GM12865 (cell line): Measurements from ENCODE around the gene DPY19L3.

Source experiments
- DNase-seq: peaks from one replicate; pipeline ENCODE4 v3.0.0; 2010; ENCODE audit warnings: low read depth
- H3K4me3 ChIP-seq: 2 replicates; pipeline ENCODE4 v1.5.1; 2011; ENCODE audit warnings: mild to moderate bottlenecking, low read depth, low read length, control low read depth
- CTCF ChIP-seq: IDR thresholded peaks from 2 replicates; pipeline ENCODE4 v1.5.1; 2011; ENCODE audit warnings: low read length, control low read depth, low read depth, inconsistent platforms; ENCODE audit not compliant: insufficient read depth; ENCODE audit errors: missing control alignments

The DPY19L3 gene

GRCh38 chr19:32406161-32407003, 812 bp downstream of the DPY19L3 start:
- H3K4me3 ChIP-seq = peak overlapping the region; percentile 98
- no peak for TF ChIP-seq CTCF
- DNase-seq = no peak

GRCh38 chr19:32407004-32407992, 1.7 kb downstream of the DPY19L3 start:
- no peak overlapping the region for H3K4me3 ChIP-seq
- TF ChIP-seq CTCF = no peak
- no peak for DNase-seq

- TF ChIP-seq CTCF = no peak
- H3K4me3 ChIP-seq = no peak overlapping the region
- DNase-seq = no peak
These were observed 9.7 kb downstream of the DPY19L3 start for GRCh38 chr19:32415246-32415645.

GRCh38 chr19:32415669-32416068, 10.1 kb downstream of the DPY19L3 start:
- no peak for TF ChIP-seq CTCF
- no peak for DNase-seq
- H3K4me3 ChIP-seq = no peak overlapping the region

GRCh38 chr19:32416749-32417456, 11.3 kb downstream of the DPY19L3 start:
- no peak overlapping the region for H3K4me3 ChIP-seq
- DNase-seq = no peak
- no peak for TF ChIP-seq CTCF

- no peak overlapping the region for H3K4me3 ChIP-seq
- no peak for DNase-seq
- no peak for TF ChIP-seq CTCF
These were observed 12.6 kb downstream of the DPY19L3 start for GRCh38 chr19:32418155-32418554.
